ENCODE results near the gene TENM3.
"Not testable (repeated sequence)": the region's sequence is repeated elsewhere in the genome, so short reads cannot be mapped to it uniquely, and the experiment has no call there.

TENM3 gene

DNA sequence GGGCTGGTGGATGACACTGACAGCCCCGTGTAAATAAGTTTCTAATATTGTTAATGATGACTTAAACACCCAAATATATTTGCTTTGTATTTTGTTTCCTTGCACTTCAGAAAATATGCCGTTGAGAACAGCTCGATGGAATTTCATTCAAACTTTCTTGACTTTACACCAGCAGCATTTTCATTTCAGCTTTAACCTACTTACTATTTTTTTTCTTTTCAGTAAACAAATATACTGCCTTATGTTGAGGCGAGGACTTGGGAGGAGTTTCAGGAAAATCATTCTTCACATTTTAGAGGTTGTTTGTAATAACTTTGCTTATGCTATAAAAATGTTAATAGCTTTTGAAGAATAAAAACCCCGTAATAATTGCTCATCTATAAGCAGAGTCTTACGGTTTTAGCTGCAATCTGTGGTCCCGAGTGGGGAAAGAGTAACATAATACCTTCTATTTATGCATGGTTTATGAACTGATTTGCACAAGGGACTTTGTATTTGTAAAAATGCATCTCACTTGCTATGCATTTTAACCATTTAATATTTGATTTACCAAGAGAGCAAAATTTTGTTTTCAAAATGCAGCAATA is 14.1 kb upstream of the TENM3 start:
- no peak for DNase-seq

DNA sequence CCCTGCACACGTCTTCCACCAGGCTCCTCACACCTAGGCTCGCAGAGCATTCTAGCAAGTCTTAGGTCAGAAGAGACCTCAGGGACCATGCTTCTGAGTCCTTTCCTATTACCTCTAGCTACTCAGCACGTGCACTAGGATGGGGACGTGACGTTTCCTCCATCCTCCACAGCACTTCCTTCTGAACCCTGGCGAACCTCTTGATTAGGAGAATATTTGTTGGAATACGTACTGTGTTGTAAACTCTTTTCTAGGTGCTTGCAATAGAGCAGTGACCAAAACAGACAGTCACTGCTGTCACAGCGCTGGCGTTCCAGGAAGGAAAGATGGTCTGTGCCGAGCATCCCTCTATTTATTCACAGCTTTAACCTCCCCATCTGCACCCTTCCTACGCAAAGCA is 12.9 kb upstream of the TENM3 start:
- no peak for DNase-seq

DNA sequence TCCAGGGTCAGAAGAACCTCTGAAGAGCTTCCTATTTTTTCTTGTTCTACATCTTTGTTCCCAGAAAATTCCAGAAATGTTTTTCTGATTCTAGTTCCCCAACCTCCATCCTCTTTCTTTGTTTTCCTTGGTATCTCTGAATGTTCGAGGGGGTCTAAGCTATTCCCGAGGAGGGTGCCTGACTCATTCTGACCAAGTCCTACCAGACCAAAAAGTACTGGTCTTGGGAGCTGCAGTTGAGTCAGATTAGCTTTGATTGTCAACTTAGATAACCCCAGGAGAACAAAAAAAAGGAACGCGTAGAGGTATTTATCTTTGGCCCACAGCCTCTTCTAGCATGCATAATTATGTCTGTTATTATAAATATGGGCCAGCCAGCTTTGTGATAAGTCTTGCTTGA is 12.1 kb upstream of the TENM3 start:
- DNase-seq, result no peak

DNA sequence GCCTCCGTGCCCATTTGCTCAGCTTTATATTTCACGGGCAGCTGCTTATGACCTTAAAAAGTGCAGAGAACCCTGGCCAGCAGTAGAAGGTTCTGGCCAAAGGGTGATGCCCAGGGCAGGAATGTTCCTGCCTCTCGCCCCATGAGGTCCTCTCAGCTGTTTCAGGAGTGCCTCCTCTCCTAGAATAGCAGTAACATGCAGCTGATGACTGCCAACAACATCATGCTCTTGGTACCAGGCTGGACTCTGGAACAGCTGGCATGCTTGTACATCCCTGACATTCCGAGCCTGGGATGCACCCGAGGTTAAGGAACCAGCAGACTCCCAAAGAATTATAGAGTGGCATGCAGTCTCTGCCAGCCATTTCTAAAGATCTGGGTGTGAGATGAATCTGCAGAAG is 11.7 kb upstream of the TENM3 start:
- no peak for DNase-seq

DNA sequence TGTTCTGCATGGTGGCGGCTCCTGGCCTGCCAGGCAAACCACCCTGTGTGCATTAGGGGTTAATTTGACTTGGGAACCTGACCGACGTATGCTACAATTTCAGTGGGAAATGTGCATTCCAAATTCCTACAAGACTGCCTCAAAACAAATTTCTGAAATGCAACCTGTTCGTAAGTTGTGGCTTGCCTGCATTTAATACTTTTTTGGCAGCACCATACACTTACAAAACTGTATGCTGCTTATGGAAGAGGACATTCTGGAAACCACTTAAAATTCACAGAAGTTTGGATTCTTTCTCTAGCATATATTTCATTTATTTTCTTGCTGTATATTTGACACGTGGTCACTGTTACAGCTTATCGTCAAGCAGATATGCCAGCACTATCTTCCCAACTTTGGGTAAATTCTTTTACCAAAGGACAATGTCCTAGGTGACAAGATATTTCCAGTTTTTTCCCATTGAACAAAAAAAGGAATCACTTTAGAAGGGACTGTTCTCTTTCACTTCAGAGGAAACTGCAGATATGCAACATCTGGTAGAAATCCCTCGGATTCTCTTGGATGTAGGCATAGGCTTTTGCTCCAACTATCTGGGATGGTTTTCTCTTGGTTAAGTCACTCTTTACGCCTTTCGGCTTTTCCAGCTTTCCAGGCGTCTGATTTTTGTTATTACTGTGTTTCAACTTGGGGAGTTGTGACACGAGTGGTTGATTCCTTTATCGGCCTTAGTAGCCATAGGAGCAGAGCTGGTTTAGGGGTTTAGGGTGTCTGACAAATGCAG is 9.7 kb upstream of the TENM3 start:
- no peak for DNase-seq

DNA sequence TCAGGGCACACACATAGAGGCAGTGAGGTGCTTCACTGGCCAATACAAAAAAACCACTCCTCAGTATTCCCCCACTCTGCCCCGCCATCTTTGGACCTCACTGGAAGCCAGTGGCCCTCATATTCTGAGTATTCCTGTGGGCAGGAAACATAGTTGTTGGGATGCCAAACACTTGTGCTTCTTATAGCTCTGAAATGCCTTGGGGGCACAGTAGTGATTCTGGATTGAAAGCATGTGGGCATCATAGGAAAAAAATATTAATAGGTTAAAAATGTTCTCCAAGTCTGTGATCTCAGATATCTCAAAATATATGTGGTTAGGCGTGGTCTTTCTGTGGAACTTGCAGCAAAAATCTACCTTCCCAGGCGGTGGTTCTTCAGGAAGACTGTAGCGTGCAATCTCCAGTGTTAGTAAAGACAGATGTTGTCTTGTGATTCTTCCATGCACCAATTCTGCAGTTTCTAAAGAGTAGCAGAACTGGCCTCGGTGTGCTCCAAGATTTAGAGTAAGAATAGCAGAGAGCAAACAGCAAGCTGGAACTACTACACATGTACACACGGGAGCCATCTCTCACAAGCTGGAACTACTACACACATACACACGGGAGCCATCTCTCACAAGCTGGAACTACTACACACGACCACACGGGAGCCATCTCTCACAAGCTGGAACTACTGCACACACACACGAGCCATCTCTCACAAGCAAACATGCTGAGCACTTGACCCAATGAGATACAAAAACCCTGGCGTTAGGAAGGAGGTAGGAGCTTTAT is 8.0 kb upstream of the TENM3 start:
- no peak for DNase-seq

DNA sequence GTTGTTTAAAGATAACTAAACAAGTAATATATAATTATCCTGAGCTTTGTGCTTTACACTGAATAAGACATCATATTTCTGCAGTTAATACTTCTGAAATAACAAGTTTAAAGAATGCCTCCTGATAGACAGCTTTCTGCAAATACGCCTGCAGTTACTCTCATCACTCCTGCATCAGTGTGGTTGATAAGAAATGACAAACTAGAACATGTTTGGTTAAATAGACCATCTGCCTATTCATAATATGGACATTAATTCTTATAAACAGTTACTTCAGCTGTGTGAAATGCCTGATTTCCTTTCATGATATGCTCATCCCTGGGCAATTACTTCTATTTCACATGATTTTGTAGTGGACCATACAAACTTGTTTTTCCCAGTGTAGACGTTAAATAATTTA is 7.0 kb upstream of the TENM3 start:
- DNase-seq, result no peak

DNA sequence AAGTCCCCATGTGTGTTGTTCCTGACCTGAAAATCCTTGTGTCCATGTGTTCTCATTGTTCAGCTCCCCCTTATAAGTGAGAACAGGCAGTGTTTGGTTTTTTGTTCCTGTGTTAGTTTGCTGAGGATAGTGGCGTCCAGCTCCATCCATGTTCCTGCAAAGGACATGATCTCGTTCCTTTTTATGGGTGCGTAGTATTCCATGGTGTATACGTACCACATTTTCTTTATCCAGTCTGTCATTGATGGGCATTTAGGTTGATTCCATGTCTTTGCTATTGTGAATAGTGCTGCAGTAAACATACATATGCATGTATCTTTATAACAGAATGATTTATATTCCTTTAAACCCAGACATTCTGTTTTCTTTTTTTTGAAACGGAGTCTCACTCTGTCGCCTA is 6.2 kb upstream of the TENM3 start:
- not testable (repeated sequence) for DNase-seq

DNA sequence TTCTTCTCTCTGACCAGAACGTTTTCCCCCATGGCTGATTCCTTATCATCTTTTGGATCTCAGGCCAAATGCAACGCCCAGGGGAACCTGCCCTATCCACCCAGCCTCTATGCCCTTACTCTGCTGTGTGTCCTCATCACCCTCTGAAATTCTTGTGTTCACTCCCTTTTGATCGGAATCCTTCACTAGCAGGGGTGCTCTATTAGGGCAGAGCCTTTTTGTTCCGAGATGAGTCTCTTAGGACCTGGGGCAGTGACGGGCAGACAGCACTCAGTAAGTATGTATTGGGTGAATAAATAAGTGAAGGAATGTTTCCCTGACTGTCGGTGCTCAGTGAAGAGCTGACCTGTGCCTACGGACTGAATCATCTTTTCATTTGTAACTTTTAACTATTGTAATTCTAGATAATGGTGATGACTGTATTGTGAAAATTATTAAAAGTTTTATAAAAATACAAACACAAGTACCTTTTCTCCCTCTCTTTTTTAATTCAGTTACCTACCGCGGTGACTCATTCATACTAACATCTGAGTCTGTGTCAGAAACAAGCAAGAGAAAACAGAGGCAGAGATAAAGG is 4.8 kb upstream of the TENM3 start:
- no peak for DNase-seq

DNA sequence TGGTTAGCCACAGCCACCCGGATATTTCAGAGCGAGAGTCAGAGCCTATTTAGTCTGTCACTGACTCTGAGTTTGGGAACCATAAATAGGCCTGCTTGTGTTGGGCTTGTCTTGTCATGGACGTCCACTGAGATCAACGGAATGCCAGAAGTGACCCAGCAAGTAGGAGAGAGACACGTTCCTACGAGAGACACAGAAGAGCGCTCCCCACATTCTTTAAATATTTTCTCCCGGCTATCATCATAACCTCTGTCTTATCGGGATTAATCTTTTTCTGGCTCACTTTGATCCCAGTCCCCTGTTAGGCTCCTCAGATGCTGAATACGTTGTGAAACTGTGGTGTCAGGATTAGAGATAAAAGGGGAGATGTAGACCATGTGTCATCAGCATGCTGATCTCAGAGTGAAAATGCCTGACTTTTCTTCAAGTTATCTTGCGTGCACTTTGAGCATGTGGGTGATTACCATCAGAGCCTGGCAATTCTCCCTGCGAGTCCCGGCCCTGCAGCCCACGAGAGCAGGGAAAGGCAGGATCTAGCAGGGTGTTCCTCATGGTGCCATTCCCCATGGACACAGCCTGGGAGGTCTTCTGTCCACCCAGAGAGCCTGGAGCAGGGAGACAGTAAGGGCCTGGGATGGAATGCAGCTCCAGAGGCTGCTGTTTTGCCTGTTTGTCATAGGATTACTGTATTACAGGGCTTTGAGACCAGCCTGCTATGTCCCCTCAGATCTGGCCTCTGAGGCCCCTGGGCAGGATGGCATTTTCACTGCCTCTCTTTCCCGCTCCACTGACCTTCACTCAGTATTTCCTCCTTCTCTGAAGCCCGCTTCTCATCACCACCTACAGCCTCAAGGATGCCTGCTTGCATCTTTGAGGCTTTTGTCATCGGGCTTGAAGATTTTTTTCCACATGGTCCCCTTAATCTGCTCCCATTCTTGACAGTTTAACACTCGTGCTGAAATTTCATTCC is 2.8 kb upstream of the TENM3 start:
- no peak for DNase-seq

DNA sequence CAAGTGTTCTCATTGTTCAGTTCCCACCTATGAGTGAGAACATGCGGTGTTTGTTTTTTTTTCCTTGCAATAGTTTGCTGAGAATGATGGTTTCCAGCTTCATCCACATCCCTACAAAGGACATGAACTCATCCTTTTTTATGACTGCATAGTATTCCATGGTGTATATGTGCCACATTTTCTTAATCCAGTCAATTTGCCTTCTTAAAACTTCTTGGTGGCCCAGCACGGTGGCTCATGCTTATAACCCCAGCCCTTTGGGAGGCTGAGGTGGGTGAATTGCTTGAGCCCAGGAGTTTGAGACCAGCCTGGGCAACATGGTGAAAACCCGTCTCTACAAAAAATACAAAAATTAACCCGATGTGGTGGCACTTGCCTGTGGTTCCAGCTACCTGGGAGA is 942 bp upstream of the TENM3 start:
- not testable (repeated sequence) for DNase-seq

DNA sequence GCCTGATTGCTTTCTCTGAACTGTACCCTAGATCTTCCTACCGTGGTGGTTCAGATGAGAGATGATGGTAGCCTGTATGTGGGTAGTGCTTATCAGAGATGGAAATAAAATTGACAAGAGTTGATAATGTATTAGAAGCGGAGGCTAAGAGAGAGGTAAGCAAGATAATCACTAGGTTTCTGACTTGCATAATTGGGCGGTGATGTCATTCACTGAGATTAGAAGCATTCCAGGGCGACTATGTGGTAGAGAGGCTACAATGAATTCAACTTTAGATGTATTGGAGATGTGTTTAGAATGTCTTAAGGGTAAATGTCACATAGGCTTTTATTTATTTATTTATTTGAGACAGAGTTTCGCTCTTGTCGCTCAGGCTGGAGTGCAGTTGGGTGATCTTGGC is 415 bp upstream of the TENM3 start:
- DNase-seq, result no peak

DNA sequence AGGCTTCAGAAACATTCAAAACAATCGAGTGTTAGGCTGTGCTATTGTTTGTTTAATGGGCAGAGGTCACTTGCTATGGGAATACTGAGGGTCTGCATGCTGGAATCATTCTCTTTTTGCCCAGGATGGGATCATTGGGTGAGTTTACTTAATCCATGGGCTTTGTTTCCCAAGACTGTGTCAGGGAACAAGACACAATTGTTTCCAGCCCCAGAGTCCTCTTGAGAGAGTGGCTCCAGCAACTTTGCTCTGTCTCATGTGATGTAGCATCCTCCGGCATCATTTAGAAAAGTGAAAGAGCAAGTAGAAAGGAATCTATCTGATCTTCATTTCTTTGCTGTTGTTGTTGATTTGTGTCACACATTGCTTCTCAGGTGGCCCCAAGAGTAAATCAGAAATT is 1.8 kb downstream of the TENM3 start:
- DNase-seq, result no peak

DNA sequence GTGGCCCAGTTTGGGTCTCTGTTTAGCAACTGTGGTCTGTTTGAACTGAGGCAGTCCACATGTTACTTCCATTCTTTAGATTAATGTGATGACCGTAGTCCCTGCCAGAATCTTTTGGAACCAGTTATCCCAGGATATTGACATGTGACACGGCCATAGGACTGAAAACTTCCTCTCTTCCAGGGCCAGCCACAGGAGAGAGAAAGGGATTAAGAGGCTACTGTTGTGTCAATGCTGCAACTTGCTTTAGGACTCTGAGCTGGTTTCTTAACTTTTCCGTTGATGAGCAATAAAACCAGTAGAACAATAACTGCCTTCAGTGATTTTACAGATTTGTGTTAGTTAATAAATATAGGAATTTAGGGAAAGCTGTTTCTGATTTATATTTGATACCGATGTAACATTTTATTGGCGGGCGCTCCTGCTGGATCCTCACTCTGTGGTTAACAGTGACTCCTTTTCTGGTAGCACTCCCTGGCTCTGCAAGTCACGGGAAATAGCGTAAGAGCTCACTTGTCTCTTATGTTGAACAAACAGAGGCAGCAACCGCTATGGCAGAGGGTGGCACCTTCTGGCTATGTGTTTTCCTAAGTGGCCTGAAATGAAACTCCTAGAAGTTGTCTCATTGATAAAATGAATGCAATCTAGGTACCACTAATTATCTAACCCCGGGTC is 2.5 kb downstream of the TENM3 start:
- no peak for DNase-seq

DNA sequence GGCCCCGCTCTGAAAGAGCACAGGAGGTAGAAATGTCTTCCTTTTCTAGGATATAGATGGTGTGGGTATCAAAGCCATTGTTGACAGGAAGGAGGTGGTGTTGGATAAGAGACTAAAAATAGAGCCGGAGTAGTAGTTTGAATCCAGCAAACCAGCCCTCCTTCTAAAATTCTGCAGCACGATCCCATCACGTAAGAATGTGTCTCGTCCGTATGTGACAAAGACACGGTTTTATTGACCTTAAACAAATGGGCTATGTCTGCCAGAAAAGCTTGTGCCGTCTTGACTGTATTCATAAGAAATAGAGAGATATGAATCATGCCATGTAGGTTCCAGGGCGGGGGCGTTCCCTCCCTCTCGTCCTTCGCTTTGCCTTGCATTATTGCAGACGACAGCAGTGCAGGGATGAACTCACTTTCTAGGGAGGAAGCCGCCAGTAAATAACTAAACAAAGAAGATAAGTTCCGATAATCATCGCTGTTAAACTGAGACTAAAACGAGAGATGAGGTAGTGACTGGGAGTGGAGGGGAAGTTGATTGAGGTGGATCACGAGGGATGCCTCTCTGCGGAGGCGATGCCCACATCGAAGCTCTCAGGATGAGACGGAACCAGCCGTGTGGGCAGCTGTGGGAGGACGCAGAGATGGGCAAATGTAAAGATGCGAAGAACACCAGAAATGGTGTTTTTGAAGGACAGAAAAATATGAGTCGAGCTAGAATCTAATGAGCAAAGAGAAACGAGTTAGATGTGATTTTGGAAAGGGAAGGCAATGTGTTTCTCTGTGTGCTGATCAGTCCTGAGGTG is 3.4 kb downstream of the TENM3 start:
- DNase-seq, result no peak

DNA sequence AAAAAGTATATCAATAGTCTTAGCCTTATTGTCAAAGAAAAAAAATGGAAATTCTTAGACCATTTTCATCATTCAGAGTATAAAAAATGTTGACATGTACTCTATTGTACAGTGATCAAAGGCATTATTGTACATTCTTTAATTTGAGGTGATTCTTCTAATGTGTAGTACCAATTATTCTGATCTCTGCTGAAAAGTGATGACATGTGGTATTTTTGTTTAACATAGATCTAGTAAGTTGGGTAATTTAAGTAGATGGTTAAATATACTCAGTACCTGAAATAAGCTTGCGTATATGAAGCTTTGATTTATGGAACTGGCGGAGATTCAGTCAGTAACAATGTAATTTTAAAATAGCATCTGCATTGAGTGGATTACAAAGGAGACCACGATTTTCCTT is 5.1 kb downstream of the TENM3 start:
- no peak for DNase-seq

DNA sequence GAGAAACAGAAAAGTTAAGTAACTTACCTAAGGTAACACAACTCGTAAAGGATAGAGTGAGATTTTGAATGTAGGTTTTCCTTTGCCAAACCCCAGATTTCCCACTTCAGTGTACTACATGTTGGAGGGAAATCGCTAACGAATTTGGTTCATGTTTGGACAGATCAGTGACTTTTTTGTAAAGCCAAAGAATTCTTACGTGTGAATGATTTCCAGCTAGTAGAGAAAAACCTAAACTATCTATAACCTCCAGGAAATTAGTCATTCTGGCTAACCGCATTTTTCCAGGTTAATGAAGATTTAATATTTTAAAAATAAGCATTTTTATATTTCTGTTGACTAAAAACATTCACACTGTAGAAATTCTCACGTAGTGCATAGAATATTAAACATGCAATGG is 7.2 kb downstream of the TENM3 start:
- no peak for DNase-seq

DNA sequence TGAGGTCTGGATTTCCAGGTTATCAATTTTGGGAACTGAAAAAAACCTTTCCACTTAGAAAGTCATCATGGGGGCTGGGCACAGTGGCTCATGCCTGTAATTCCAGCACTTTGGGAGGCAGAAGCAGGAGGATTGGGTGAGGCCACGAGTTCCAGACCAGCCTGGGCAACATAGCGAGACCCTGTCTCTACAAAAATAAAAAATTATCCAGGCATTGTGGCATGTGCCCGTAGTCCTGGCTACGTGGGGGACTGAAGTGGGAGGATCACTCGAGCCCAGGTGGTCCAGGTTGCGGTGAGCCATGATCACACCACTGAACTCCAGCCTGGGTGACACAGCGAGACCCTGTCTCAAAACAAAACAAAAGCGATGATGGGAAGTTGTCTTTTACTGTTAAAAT is 7.9 kb downstream of the TENM3 start:
- no peak for DNase-seq

DNA sequence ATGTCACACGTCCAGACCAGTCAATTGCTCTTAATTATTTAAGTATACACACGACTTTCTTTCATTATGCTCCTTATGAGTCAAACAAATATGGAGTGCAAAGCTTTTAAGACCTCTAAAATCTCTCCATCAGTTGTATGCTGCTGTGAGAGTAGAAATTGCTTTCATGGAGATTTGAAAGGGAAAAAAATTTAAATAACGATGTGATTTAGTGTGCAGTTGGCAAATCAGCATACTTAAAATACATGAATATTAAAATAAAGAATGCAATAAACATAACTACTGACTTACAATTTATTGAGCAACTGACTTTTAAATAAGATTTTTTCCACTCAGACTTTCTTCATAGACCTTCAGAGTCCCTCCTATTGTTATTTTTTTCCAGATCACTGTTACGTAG is 9.0 kb downstream of the TENM3 start:
- no peak for DNase-seq

DNA sequence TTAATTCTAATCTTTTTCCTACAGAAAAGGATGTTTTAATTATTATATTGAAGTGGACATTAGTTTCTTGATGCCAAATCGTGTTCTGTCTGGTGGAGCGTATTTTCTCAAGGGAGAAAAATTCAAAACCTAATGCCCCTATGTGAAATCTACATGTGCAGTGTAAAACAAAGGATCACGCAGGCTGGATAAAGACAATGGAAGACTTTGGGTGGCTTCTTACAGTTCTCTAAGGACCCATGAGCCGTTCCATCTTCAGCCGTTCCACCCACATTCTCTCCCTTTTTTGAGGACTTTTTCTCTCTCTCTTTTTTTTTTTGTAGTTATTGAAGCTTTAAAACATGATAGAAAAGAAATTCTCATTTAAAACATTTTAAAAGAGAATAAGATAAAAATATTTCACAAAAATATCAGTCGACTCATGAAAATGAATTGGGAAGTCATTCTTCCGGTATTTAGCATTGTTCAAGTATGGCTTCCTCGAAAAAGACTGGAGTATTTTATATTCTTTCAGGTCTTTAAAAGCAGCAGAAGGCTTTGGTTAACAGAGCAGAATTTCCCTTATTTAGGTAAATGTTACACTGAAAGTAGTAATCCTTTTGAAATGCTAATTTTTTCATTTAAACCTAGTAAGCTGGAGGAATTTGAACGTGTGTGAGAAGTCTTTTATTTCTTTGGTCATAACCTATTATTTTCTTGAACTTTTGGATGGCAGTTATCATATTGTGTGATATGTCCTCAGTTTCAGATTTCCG is 11.0 kb downstream of the TENM3 start:
- DNase-seq, result no peak

Measured in stimulated activated CD4-positive, alpha-beta T cell treated with anti-CD3 and anti-CD28 coated beads, Interleukin-4, amount 100 ng/mL, for 24 hours (primary cell).